Activated CD4-positive, alpha-beta memory T cell treated with anti-CD3 and anti-CD28 coated beads for 36 hours (primary cell): ENCODE results near the gene ZHX3. TPM values are rescaled to one million over a fixed set of nuclear protein-coding genes. Genes with fewer than 3 reads are reported as not detected.

ENCODE experiments used
- CTCF ChIA-PET: fragments of 350-600 bp; sonication (Branson Sonifier 250); formaldehyde crosslinking; loops from one replicate; lab custom pipeline; 2021; ENCODE audit warnings: antibody characterized with exemption, inconsistent platforms; lab: Charles Lee
- POLR2A ChIA-PET: fragments of 350-600 bp; sonication (Branson Sonifier 250); formaldehyde crosslinking; loops from one replicate; lab custom pipeline; 2021; ENCODE audit warnings: antibody characterized with exemption; lab: Charles Lee
- DNase-seq: peaks from one replicate; pipeline ENCODE4 v3.0.0-alpha.2; 2020
- H3K27ac Mint-ChIP-seq: one replicate; pipeline ENCODE4 v1.8.0; 2021; ENCODE audit warnings: mixed read lengths
- H3K27me3 Mint-ChIP-seq: one replicate; pipeline ENCODE4 v1.8.0; 2021; ENCODE audit warnings: mixed read lengths
- H3K36me3 Mint-ChIP-seq: one replicate; pipeline ENCODE4 v1.8.0; 2021; ENCODE audit warnings: mixed read lengths
- H3K4me1 Mint-ChIP-seq: one replicate; pipeline ENCODE4 v1.8.0; 2021; ENCODE audit warnings: low read depth, mixed read lengths
- H3K4me3 Mint-ChIP-seq: one replicate; pipeline ENCODE4 v1.8.0; 2021; ENCODE audit warnings: mild to moderate bottlenecking, mixed read lengths
- H3K9me3 Mint-ChIP-seq: one replicate; pipeline ENCODE4 v1.8.0; 2021; ENCODE audit warnings: mixed read lengths
- intact Hi-C: fragments of 100-400 bp; cut with micrococcal nuclease; formaldehyde crosslinking; loops from one replicate; pipeline ENCODE4 v1.15.1; 2023
- total RNA-seq, 2 experiments: library from RNA; stranded (reverse); gene quantifications; one replicate each; pipeline ENCODE4 v1.2.3, GENCODE V29; 2021

The ZHX3 gene
- total RNA-seq, 2 experiments from 2014 or later: 9.4 to 11.3 TPM

GRCh38 chr20:41360831-41361756 lies 43.6 kb upstream of the ZHX3 start:
- ChIA-PET CTCF (no interaction called here), POLR2A (no interaction called here)
- DNase-seq: no peak
- no peak overlapping the region for H3K4me3 Mint-ChIP-seq
- no peaks in the 10 kb centered on the region for H3K36me3 Mint-ChIP-seq
- peaks cover 10% of the 10 kb centered on the region for H3K27me3 Mint-ChIP-seq
- intact Hi-C loops: no loop called here
- no peak overlapping the region for H3K27ac Mint-ChIP-seq
- H3K4me1 Mint-ChIP-seq: no peaks in the 10 kb centered on the region
- no peaks in the 10 kb centered on the region for H3K9me3 Mint-ChIP-seq

GRCh38 chr20:41359541-41360011 lies 42.0 kb upstream of the ZHX3 start:
- CTCF ChIA-PET: interaction anchor here (1.1 kb wide), 1 partner anchor 223 kb away, joined by 3 read pairs; no protein-coding TSS in a partner anchor
- Mint-ChIP-seq H3K27me3 (peaks cover 2% of the 10 kb centered on the region), H3K36me3 (no peaks in the 10 kb centered on the region), H3K4me1 (no peaks in the 10 kb centered on the region), H3K27ac (no peak overlapping the region), H3K9me3 (no peaks in the 10 kb centered on the region), H3K4me3 (no peak overlapping the region)
- no peak for DNase-seq
- intact Hi-C loops: no loop called here
- POLR2A ChIA-PET: no interaction called here

- Mint-ChIP-seq H3K4me1 (no peaks in the 10 kb centered on the region), H3K9me3 (no peaks in the 10 kb centered on the region), H3K27me3 (no peaks in the 10 kb centered on the region), H3K4me3 (no peak overlapping the region), H3K27ac (no peak overlapping the region), H3K36me3 (no peaks in the 10 kb centered on the region)
- CTCF ChIA-PET: interaction anchor here (1.1 kb wide), 1 partner anchor 222 kb away, joined by 3 read pairs; no protein-coding TSS in a partner anchor
- POLR2A ChIA-PET: no interaction called here
- intact Hi-C loops: no loop called here
- no peak for DNase-seq
Observed at GRCh38 chr20:41358717-41359116, 41.2 kb upstream of the ZHX3 start.

- intact Hi-C loops: no loop called here
- DNase-seq: no peak
- no peak overlapping the region for H3K4me3 Mint-ChIP-seq
- H3K27ac Mint-ChIP-seq: no peak overlapping the region
- ChIA-PET CTCF (no interaction called here), POLR2A (no interaction called here)
- H3K36me3 Mint-ChIP-seq: no peaks in the 10 kb centered on the region
- H3K4me1 Mint-ChIP-seq: no peaks in the 10 kb centered on the region
- H3K9me3 Mint-ChIP-seq: no peaks in the 10 kb centered on the region
- H3K27me3 Mint-ChIP-seq: no peaks in the 10 kb centered on the region
Observed at GRCh38 chr20:41358230-41358629, 40.7 kb upstream of the ZHX3 start.

GRCh38 chr20:41357424-41358163 lies 40.1 kb upstream of the ZHX3 start:
- ChIA-PET CTCF (no interaction called here), POLR2A (no interaction called here)
- no peak overlapping the region for H3K27ac Mint-ChIP-seq
- H3K4me3 Mint-ChIP-seq: no peak overlapping the region
- DNase-seq: no peak
- H3K36me3 Mint-ChIP-seq: no peaks in the 10 kb centered on the region
- intact Hi-C loops: no loop called here
- H3K4me1 Mint-ChIP-seq: no peaks in the 10 kb centered on the region
- H3K9me3 Mint-ChIP-seq: no peaks in the 10 kb centered on the region
- no peaks in the 10 kb centered on the region for H3K27me3 Mint-ChIP-seq

GRCh38 chr20:41356951-41357350 lies 39.4 kb upstream of the ZHX3 start:
- DNase-seq: no peak
- Mint-ChIP-seq H3K27me3 (no peaks in the 10 kb centered on the region), H3K9me3 (no peaks in the 10 kb centered on the region), H3K4me3 (no peak overlapping the region), H3K36me3 (no peaks in the 10 kb centered on the region), H3K4me1 (no peaks in the 10 kb centered on the region), H3K27ac (no peak overlapping the region)
- intact Hi-C loops: no loop called here
- ChIA-PET CTCF (no interaction called here), POLR2A (no interaction called here)

GRCh38 chr20:41355598-41356203 lies 38.2 kb upstream of the ZHX3 start:
- Mint-ChIP-seq H3K9me3 (no peaks in the 10 kb centered on the region), H3K4me3 (no peak overlapping the region), H3K4me1 (no peaks in the 10 kb centered on the region), H3K27me3 (no peaks in the 10 kb centered on the region), H3K27ac (no peak overlapping the region), H3K36me3 (no peaks in the 10 kb centered on the region)
- CTCF ChIA-PET: no interaction called here
- no peak for DNase-seq
- POLR2A ChIA-PET: no interaction called here
- intact Hi-C loops: no loop called here

GRCh38 chr20:41355192-41355591 lies 37.7 kb upstream of the ZHX3 start:
- no peak overlapping the region for H3K27ac Mint-ChIP-seq
- intact Hi-C loops: no loop called here
- H3K27me3 Mint-ChIP-seq: no peaks in the 10 kb centered on the region
- H3K4me1 Mint-ChIP-seq: no peaks in the 10 kb centered on the region
- ChIA-PET CTCF (no interaction called here), POLR2A (no interaction called here)
- H3K4me3 Mint-ChIP-seq: no peak overlapping the region
- H3K36me3 Mint-ChIP-seq: no peaks in the 10 kb centered on the region
- H3K9me3 Mint-ChIP-seq: no peaks in the 10 kb centered on the region
- DNase-seq: no peak

- Mint-ChIP-seq H3K36me3 (no peaks in the 10 kb centered on the region), H3K27me3 (no peaks in the 10 kb centered on the region), H3K9me3 (no peaks in the 10 kb centered on the region), H3K4me1 (no peaks in the 10 kb centered on the region), H3K27ac (no peak overlapping the region), H3K4me3 (no peak overlapping the region)
- DNase-seq: no peak
- CTCF ChIA-PET: interaction anchor here (1.0 kb wide), 1 partner anchor 14 kb away, joined by 3 read pairs; no protein-coding TSS in a partner anchor
- intact Hi-C loops: no loop called here
- POLR2A ChIA-PET: no interaction called here
Observed at GRCh38 chr20:41353530-41353929, 36.0 kb upstream of the ZHX3 start.

GRCh38 chr20:41352666-41353065 lies 35.1 kb upstream of the ZHX3 start:
- Mint-ChIP-seq H3K36me3 (no peaks in the 10 kb centered on the region), H3K27ac (no peak overlapping the region), H3K4me1 (no peaks in the 10 kb centered on the region), H3K4me3 (no peak overlapping the region), H3K9me3 (no peaks in the 10 kb centered on the region), H3K27me3 (no peaks in the 10 kb centered on the region)
- ChIA-PET CTCF (interaction anchor here (0.6 kb wide), 1 partner anchor 1214 kb away, joined by 3 read pairs; no protein-coding TSS in a partner anchor), POLR2A (no interaction called here)
- no peak for DNase-seq
- intact Hi-C loops: no loop called here

GRCh38 chr20:41352106-41352505 lies 34.6 kb upstream of the ZHX3 start:
- ChIA-PET POLR2A (no interaction called here), CTCF (interaction anchor here (0.6 kb wide), 1 partner anchor 1214 kb away, joined by 3 read pairs; no protein-coding TSS in a partner anchor)
- no peaks in the 10 kb centered on the region for H3K27me3 Mint-ChIP-seq
- no peak for DNase-seq
- intact Hi-C loops: no loop called here
- H3K27ac Mint-ChIP-seq: no peak overlapping the region
- H3K4me3 Mint-ChIP-seq: no peak overlapping the region
- no peaks in the 10 kb centered on the region for H3K36me3 Mint-ChIP-seq
- no peaks in the 10 kb centered on the region for H3K4me1 Mint-ChIP-seq
- no peaks in the 10 kb centered on the region for H3K9me3 Mint-ChIP-seq

GRCh38 chr20:41350408-41350962 lies 33.0 kb upstream of the ZHX3 start:
- Mint-ChIP-seq H3K27me3 (no peaks in the 10 kb centered on the region), H3K27ac (no peak overlapping the region), H3K4me3 (no peak overlapping the region), H3K4me1 (no peaks in the 10 kb centered on the region), H3K9me3 (no peaks in the 10 kb centered on the region), H3K36me3 (no peaks in the 10 kb centered on the region)
- POLR2A ChIA-PET: no interaction called here
- no peak for DNase-seq
- intact Hi-C loops: no loop called here
- CTCF ChIA-PET: interaction anchor here (0.6 kb wide), 1 partner anchor 591 kb away, joined by 3 read pairs; no protein-coding TSS in a partner anchor
